Muscle of arm (tissue), 12 donors: ENCODE data around the gene ZBTB40. TPM values are rescaled to one million over a fixed set of nuclear protein-coding genes. Genes with fewer than 3 reads are reported as not detected.
A peak's percentile ranks its signal among the peaks of the same experiment; 100 is the strongest.

Experiments used
- DNase-seq: peaks from one replicate; pipeline ENCODE4 v3.0.0-alpha.2; 2013
- polyA plus RNA-seq, 12 donors: library from polyadenylated mRNA; unstranded; fragments of 120-200 nt; gene quantifications; one replicate each; pipeline ENCODE4 v1.2.1, GENCODE V29; 2013; ENCODE audit not compliant: insufficient read length in 12 of 12

ZBTB40 gene
- polyA plus RNA-seq, 12 donors: 11.1 to 16.1 (median 12.6) TPM; not detected in 1

- no peak for DNase-seq
Observed at GRCh38 chr1:22465015-22465565, 13.4 kb downstream of the ZBTB40 start.

GRCh38 chr1:22465671-22466070 is 14.0 kb downstream of the ZBTB40 start:
- no peak for DNase-seq

DNA sequence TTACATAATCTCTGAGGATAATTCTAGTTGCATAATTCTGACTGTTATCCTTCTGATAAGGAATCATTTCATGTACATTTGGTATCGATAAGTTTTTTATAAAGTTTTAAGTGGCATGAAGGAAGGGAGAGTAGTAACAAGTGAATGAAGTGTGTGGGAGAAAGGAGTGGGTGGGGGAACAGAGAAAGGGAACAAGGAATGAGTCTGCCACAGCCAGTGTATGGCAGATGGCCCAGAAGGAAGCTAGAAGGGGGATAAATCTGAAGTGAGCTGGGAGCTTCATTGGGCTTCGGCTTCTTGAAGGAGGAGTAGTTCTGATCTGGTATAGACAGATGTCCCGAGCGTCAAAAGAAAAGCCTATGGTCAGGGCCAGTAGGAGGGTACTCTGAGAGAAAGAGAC is 18.6 kb downstream of the ZBTB40 start:
- DNase-seq: no peak

- DNase-seq: no peak
Observed at GRCh38 chr1:22471078-22471477, 19.4 kb downstream of the ZBTB40 start.

DNA sequence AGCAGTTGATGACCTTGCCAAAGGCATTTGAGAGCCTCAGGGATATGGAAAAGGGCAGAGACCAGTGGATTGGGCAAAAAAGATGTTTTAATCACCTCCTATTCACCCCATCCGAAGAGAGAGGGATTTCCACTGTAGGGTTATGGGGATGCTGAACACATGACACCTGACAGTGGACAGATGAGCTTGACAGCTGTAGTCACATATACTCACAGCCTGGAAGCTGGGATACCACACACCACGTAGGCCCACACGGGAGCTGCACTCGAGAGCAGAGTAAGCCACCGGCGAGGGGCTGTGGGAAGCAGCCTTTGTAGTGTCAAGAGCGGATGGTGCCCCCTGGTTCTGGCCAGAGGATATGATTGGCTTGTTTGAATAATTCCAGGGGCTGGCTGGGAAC is 20.0 kb downstream of the ZBTB40 start:
- DNase-seq: no peak

DNA sequence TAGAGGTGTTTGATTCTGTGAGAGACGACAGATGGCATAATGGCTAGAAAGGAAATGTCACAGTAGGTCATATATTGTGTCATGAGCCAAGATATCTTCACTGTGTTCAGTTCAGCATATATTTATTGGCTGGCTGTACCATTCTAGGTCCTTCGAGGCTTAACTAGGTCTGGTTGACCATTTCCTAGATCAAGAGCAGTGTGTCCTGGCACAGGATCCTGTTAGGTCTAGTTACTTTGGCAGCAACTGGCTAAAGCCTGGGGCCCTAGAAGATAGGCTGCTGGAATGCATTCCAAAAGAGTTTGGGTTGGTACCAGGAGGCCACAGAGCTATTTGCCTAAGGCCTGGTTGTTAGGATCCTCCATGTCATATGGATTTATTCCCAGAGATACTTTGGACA is 20.9 kb downstream of the ZBTB40 start:
- DNase-seq: no peak

- no peak for DNase-seq
Observed at GRCh38 chr1:22473952-22474351, 22.3 kb downstream of the ZBTB40 start.

GRCh38 chr1:22476566-22476965 is 24.9 kb downstream of the ZBTB40 start:
- DNase-seq: no peak

GRCh38 chr1:22483121-22483520 is 31.5 kb downstream of the ZBTB40 start:
- no peak for DNase-seq

GRCh38 chr1:22484706-22485345 is 33.2 kb downstream of the ZBTB40 start:
- no peak for DNase-seq

DNA sequence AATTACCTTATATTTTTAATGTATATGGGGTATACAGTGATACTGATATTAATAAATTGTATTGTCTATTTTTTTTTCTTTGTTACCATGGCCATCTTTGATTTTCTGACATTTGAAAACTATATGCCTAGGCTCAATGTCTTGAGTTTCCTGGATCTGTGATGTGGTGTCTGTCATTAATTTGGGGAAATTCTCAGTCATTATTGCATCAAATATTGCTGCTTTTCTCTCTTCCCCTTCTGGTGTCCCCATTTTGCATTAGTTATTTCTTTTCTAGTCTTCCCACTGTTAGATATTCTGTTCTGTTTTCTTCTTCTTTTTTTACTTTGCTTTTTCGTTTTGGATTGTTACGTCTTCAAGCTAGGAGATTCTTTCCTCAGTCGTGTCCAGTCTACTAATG is 33.8 kb downstream of the ZBTB40 start:
- DNase-seq: no peak

DNA sequence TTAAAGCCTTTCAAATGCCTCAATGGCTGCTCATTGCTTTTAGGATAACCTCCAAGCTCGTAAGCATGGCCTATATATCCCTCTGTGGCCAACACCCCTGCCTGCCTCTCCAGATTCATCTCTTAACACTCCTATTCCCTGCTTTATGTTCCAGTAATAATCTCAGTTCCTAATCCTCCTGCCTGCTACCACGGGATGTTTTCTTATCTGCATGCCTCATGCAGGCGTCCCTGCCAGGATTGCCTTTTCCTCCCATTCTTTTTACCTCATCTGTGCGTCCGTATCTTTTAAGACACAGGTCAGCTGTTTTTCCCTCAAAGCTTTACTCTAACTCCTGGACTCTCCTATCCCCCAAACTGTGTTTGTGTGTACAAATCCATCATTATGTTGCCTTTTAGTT is 36.1 kb downstream of the ZBTB40 start:
- DNase-seq: no peak

- DNase-seq: no peak
Observed at GRCh38 chr1:22488319-22488718, 36.7 kb downstream of the ZBTB40 start.

- no peak for DNase-seq
Observed at GRCh38 chr1:22489278-22489677, 37.6 kb downstream of the ZBTB40 start.

- DNase-seq: no peak
Observed at GRCh38 chr1:22489823-22490222, 38.2 kb downstream of the ZBTB40 start.

DNA sequence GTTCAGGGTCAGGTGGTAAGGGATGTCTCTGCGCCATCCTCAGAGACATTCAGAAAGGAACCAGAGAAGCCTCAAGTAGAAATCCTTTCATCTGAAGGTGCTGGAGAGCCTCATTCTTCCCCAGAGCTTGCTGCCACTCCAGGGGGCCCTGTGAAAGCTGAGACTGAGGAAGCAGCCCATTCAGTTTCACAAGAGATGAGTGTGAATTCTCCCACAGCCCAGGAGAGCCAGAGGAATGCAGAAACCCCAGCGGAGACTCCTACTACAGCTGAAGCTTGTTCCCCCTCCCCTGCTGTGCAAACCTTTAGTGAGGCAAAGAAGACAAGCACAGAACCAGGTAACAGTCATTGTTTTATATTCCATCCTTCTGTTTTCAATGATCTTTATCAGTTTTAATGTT is 38.7 kb downstream of the ZBTB40 start:
- no peak for DNase-seq

DNA sequence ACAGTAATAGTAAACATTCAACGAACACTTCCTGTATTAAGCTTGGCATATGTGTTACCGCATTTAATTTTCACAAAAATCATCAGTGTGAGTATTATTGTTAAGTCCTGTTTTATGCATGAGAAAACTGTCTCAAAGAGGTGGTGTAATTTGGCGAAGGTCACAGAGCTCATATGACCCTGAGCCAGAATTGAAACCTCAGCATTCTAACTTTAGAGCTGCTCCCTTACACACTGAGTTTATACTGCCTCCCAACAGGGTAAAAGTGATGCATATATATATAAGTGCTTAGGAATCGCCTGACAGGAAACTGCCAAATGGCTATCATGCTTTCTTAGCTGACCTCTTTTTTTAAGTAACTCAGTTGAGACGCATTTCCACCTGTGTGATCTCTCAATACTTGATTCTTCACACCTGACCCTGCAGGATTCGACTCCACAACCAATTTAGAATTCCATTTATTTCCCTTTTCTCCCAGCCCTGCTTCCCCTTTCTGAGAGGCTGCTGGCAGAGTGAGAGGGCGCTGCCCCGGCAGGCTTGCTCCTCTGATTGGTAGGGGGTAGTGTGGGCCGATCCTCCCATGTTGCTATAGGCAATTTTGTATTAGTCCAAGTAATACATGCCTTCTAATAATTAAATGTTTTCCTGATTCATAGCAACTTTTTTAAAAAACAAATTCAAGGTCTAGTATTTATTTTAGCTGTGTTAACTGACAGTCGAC is 40.5 kb downstream of the ZBTB40 start:
- no peak for DNase-seq

DNA sequence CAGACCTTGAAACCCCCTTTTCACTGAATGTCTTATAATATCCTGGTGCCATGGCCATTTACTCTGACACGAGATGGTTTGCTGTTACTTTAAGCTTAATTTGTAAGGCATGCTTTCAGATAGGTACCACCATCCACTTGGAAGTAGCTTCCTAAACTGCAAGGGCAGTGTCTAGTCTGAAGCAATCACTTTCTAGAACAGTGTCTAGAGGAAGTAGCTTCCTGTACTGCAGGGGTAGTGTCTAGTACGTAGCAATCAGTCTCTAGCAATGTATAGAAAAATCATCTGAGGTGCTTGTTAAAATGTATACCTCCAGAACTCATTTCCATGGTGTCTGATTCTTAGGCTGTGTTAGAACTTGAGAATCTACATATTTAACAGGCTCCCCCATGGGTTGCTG is 42.5 kb downstream of the ZBTB40 start:
- no peak for DNase-seq

DNA sequence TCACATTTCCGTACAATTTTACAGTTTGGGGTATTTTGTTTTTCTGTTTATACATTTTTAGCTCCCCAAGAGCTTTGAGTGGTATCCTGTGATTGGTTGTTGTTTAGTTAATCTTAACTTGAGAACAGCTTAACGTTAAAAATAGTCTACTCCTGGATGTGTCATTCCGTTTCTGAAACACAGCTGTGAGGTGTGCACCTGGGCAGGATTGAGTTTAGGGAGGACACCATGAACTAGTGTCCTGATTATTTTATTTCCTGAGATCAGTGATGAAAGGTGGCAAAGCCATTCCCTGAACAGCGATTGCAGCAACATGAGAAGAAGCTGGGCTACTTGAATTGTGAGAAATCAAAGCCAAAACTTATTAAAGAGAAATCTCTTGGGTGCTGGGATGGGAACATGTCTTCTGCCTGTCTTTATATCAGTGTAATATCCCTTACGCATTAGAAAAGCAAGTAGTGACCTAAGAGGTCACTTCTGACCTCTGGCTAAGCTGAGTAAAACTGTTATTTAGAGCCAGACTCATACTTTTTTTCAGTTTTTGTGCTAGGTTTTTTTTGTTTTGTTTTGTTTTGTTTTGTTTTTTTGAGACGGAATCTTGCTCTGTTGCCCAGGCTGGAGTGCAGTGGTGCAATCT is 43.4 kb downstream of the ZBTB40 start:
- DNase-seq: no peak

GRCh38 chr1:22496536-22497160 is 45.0 kb downstream of the ZBTB40 start:
- DNase-seq: no peak

DNA sequence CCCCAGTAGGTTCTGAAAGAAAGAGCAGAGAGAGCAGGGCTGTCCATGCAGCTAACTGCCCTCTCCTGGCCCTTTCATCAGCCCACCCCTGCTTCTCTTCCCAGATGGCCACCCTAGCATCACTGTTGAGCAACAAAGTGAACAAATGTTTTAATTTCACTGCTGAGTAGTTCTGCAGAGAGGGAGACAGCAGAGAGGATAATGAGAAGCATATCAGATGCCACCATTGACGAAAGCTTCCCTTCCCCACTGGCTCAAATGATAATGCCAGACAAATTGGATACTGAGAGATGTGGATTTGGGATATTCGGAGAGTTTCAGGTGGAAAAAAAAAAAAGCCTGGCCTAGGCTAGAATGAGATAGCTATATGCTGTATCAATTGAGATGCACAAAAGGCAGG is 46.8 kb downstream of the ZBTB40 start:
- no peak for DNase-seq

- no peak for DNase-seq
Observed at GRCh38 chr1:22500058-22500457, 48.4 kb downstream of the ZBTB40 start.

DNA sequence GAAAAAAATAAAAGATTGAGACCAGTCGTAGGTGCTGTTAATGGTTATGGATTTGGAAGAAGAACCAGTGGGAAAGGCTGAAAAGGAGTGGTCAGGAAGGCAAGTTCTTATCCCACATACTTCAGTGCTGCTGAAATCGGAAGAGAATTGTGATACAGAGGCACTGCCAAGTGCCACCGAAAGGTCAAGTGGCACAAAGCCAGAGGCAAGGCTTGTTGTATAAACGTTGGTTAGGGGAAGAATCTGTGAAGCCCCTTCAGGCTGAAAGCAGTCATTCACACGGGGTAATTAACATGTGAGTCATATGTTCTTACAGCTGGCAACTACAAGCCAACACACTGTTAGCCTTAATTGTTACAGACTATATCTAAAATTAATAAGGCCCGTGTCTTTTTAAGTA is 48.8 kb downstream of the ZBTB40 start:
- DNase-seq: peak; percentile 7
